Smooth muscle cell (in vitro differentiated cells): ENCODE measurements around the gene GCKR. TPM values are rescaled to one million over a fixed set of nuclear protein-coding genes. Genes with fewer than 3 reads are reported as not detected.

Experiments used
- DNase-seq: peaks from one replicate; lab custom pipeline; 2025; ENCODE audit not compliant: unreplicated experiment; lab: John Stamatoyannopoulos, UW
- H2AFZ ChIP-seq: fragments of 200-600 bp; sonication (generic); 2 replicates; pipeline ENCODE4 v1.6.0; 2016; ENCODE audit warnings: antibody characterized with exemption, low read depth, mild to moderate bottlenecking
- H3F3A ChIP-seq: fragments of 200-600 bp; sonication (generic); 2 replicates; pipeline ENCODE4 v1.6.0; 2017; ENCODE audit warnings: antibody characterized with exemption, low read depth
- H3K27ac ChIP-seq: fragments of 200-600 bp; sonication (generic); 2 replicates; pipeline ENCODE4 v1.5.1; 2016; ENCODE audit warnings: low read depth, mild to moderate bottlenecking
- H3K27me3 ChIP-seq: fragments of 200-600 bp; sonication (generic); 2 replicates; pipeline ENCODE4 v1.6.1; 2016; ENCODE audit warnings: low read depth, mild to moderate bottlenecking
- H3K36me3 ChIP-seq: fragments of 200-600 bp; sonication (generic); 2 replicates; pipeline ENCODE4 v1.5.1; 2016; ENCODE audit warnings: low read depth
- H3K4me1 ChIP-seq: fragments of 200-600 bp; sonication (generic); 2 replicates; pipeline ENCODE4 v1.5.1; 2016; ENCODE audit warnings: low read depth
- H3K4me2 ChIP-seq: fragments of 200-600 bp; sonication (generic); 2 replicates; pipeline ENCODE4 v1.6.0; 2016; ENCODE audit warnings: mild to moderate bottlenecking
- H3K4me3 ChIP-seq: fragments of 200-600 bp; sonication (generic); 2 replicates; pipeline ENCODE4 v1.5.1; 2016; ENCODE audit warnings: mild to moderate bottlenecking
- H3K79me2 ChIP-seq: fragments of 200-600 bp; sonication (generic); 2 replicates; pipeline ENCODE4 v1.6.0; 2016; ENCODE audit warnings: low read depth, mild to moderate bottlenecking
- H3K9ac ChIP-seq: fragments of 200-600 bp; sonication (generic); 2 replicates; pipeline ENCODE4 v1.6.0; 2016; ENCODE audit warnings: low read depth
- H3K9me3 ChIP-seq: fragments of 200-600 bp; sonication (generic); replicated peaks from 2 replicates; pipeline ENCODE4 v1.5.1; 2016; ENCODE audit warnings: low read depth
- H4K20me1 ChIP-seq: fragments of 200-600 bp; sonication (generic); 2 replicates; pipeline ENCODE4 v1.6.0; 2016; ENCODE audit warnings: low read depth
- WGBS: methylation state at CpG from one replicate; pipeline ENCODE4 v1.1.7; 2016; ENCODE audit warnings: low lambda C conversion rate; 5-methylcytosine and 5-hydroxymethylcytosine counted together
- polyA plus RNA-seq: library from polyadenylated mRNA; unstranded; fragments of >200 nt; fragmentation: Nextera tagmentation; extraction: Ambion mirVana; gene quantifications from 2 replicates; pipeline ENCODE4 v1.2.1, GENCODE V29; 2016
- total RNA-seq: library from RNA; depleted of rRNA; stranded (reverse); fragments of >200 nt; gene quantifications from 2 replicates; pipeline ENCODE4 v1.2.3, GENCODE V29; 2014
- TF ChIP-seq, protein P1 (sequence below): fragments of 200-600 bp; sonication (generic); IDR thresholded peaks from 2 replicates; pipeline ENCODE4 v1.5.1; 2017; ENCODE audit warnings: borderline replicate concordance, mild to moderate bottlenecking, antibody characterized with exemption; ENCODE audit not compliant: insufficient read depth, poor library complexity, severe bottlenecking

The GCKR gene
- total and polyA plus RNA-seq, 2 experiments from 2014 or later, result 0.70 TPM; not detected in 1

DNA sequence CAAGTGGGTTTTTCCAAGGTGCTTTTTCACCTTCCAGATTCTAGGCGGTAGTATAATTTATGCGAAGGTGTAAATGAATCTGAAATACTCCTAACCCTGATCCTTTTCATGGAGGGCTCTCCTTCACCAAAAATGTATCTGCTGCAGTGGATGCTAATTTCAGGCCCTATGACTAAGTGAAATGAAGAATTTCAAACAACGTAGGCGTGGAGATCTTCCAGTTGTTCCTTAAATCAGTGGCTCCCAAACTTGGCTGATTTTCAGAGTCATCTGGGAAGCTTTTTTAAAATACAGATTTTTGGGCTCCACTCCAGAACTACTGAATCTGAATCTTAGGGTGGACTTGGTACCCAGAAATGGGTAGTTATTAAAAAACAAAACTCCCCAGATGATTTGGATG lies 5.5 kb downstream of the GCKR start:
- no peak overlapping the region for H3K4me3 ChIP-seq
- TF ChIP-seq, protein P1, sequence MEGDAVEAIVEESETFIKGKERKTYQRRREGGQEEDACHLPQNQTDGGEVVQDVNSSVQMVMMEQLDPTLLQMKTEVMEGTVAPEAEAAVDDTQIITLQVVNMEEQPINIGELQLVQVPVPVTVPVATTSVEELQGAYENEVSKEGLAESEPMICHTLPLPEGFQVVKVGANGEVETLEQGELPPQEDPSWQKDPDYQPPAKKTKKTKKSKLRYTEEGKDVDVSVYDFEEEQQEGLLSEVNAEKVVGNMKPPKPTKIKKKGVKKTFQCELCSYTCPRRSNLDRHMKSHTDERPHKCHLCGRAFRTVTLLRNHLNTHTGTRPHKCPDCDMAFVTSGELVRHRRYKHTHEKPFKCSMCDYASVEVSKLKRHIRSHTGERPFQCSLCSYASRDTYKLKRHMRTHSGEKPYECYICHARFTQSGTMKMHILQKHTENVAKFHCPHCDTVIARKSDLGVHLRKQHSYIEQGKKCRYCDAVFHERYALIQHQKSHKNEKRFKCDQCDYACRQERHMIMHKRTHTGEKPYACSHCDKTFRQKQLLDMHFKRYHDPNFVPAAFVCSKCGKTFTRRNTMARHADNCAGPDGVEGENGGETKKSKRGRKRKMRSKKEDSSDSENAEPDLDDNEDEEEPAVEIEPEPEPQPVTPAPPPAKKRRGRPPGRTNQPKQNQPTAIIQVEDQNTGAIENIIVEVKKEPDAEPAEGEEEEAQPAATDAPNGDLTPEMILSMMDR, result no peak
- H3K79me2 ChIP-seq, result no peaks in the 10 kb centered on the region
- no peak overlapping the region for H3K4me2 ChIP-seq
- H4K20me1 ChIP-seq, result no peaks in the 10 kb centered on the region
- no peaks in the 10 kb centered on the region for H3K9me3 ChIP-seq
- H3K27ac ChIP-seq, result no peak overlapping the region
- WGBS, result 90% methylated on average over 4 of the region's 4 CpGs
- H3K9ac ChIP-seq, result no peak overlapping the region
- H2AFZ ChIP-seq, result no peak overlapping the region
- H3K4me1 ChIP-seq, result no peaks in the 10 kb centered on the region
- peaks cover 21% of the 10 kb centered on the region for H3K27me3 ChIP-seq
- no peaks in the 10 kb centered on the region for H3K36me3 ChIP-seq
- no peaks in the 10 kb centered on the region for H3F3A ChIP-seq
- no peak for DNase-seq

DNA sequence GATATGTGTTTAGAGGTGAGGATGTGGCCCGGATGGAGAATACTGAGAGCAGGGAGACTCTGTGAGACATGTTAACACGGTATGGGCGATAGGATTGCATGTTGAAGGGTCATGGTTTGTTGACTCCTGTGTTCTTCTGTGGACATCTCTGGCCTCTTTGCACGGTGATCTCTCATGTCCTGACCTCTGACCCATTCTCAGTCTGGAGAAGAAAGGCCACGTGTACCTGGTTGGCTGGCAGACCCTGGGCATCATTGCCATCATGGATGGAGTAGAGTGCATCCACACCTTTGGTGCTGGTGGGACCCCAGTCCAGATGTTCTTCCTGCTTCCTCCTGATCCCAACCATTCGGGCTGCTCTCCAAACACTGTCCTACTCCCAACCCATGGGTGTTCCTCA lies 9.9 kb downstream of the GCKR start:
- Histone ChIP-seq H3K9ac (no peak overlapping the region), H3K9me3 (no peaks in the 10 kb centered on the region), H2AFZ (no peak overlapping the region), H4K20me1 (no peaks in the 10 kb centered on the region), H3K4me3 (no peak overlapping the region), H3F3A (no peaks in the 10 kb centered on the region), H3K79me2 (no peaks in the 10 kb centered on the region), H3K27ac (no peak overlapping the region), H3K4me2 (no peak overlapping the region), H3K4me1 (no peaks in the 10 kb centered on the region), H3K36me3 (no peaks in the 10 kb centered on the region), H3K27me3 (no peaks in the 10 kb centered on the region)
- 97% methylated on average over 6 of the region's 6 CpGs for WGBS
- TF ChIP-seq, protein P1, result no peak
- no peak for DNase-seq

DNA sequence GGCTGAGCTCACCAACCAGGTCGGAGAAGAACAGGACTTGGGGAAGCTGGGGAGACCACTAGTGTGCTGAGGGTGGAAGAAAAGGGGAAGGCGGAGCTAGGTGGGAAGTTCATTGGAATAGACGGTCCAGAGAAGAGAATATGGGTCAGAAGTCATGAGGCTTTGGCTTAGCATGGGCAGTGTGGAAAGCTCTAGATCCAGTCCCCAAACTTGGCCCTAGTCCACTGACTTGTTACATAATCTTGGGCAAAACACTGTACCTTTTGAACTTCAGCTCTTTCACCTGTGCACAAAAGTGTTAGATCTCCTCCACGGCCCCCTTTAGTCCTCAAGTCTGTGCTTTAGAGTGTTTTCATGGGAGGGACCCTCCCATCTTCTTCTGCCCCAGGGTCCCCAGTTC lies 10.7 kb downstream of the GCKR start:
- H2AFZ ChIP-seq, result no peak overlapping the region
- H3K4me2 ChIP-seq, result no peak overlapping the region
- H3K9me3 ChIP-seq, result no peaks in the 10 kb centered on the region
- TF ChIP-seq, protein P1, result no peak
- H3K4me1 ChIP-seq, result no peaks in the 10 kb centered on the region
- 79% methylated on average over 4 of the region's 4 CpGs for WGBS
- H3K27me3 ChIP-seq, result no peaks in the 10 kb centered on the region
- no peaks in the 10 kb centered on the region for H3K36me3 ChIP-seq
- no peak overlapping the region for H3K4me3 ChIP-seq
- no peak overlapping the region for H3K9ac ChIP-seq
- no peak overlapping the region for H3K27ac ChIP-seq
- no peaks in the 10 kb centered on the region for H3F3A ChIP-seq
- no peaks in the 10 kb centered on the region for H4K20me1 ChIP-seq
- DNase-seq, result no peak
- H3K79me2 ChIP-seq, result no peaks in the 10 kb centered on the region

DNA sequence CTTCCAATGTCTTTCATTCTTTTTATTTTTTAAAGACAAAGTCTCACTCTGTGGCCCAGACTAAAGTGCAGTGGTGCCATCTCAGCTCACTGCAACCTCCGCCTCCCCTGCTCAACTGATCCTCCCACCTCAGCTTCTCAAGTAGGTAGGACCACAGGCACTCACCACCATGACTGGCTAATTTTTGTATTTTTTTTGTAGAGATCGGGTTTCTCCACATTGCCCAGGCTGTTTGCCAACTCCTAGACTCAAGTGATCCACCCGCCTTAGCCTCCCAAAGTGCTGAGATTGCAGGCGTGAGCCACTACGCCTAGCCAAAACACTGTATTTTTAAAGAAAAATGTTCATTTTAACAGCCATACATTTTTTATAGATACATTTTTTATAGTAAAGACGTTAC lies 12.7 kb downstream of the GCKR start:
- Histone ChIP-seq H3F3A (no peaks in the 10 kb centered on the region), H3K79me2 (no peaks in the 10 kb centered on the region), H4K20me1 (no peaks in the 10 kb centered on the region), H3K9me3 (no peaks in the 10 kb centered on the region), H3K27ac (no peak overlapping the region), H2AFZ (no peak overlapping the region), H3K27me3 (peaks cover 1% of the 10 kb centered on the region), H3K9ac (no peak overlapping the region), H3K4me3 (no peak overlapping the region), H3K36me3 (no peaks in the 10 kb centered on the region), H3K4me2 (no peak overlapping the region), H3K4me1 (no peaks in the 10 kb centered on the region)
- no peak for DNase-seq
- WGBS, result 76% methylated on average over 6 of the region's 6 CpGs
- TF ChIP-seq, protein P1, result no peak
